KMS-11 (cell line): Measurements from ENCODE around the gene ZNF784.

Source experiments
- H2AFZ ChIP-seq: fragments of 200-600 bp; sonication (generic); 2 replicates; pipeline ENCODE4 v1.6.1; 2016; ENCODE audit warnings: antibody characterized with exemption, mixed run types, low read depth
- H3K27ac ChIP-seq: fragments of 200-600 bp; sonication (generic); 2 replicates; pipeline ENCODE4 v1.6.1; 2016; ENCODE audit warnings: mild to moderate bottlenecking, mixed run types
- H3K27me3 ChIP-seq: fragments of 200-600 bp; sonication (generic); 2 replicates; pipeline ENCODE4 v1.6.1; 2017; ENCODE audit warnings: mild to moderate bottlenecking, low read depth, mixed run types, moderate library complexity; ENCODE audit not compliant: insufficient read depth
- H3K36me3 ChIP-seq: fragments of 200-600 bp; sonication (generic); 2 replicates; pipeline ENCODE4 v1.6.1; 2017; ENCODE audit warnings: mild to moderate bottlenecking, mixed run types; ENCODE audit not compliant: insufficient read depth
- H3K4me1 ChIP-seq: fragments of 200-600 bp; sonication (generic); 2 replicates; pipeline ENCODE4 v1.6.1; 2016; ENCODE audit warnings: mild to moderate bottlenecking, low read depth, mixed run types; ENCODE audit not compliant: poor library complexity, severe bottlenecking
- H3K4me2 ChIP-seq: fragments of 200-600 bp; sonication (generic); 2 replicates; pipeline ENCODE4 v1.7.0; 2016; ENCODE audit warnings: mild to moderate bottlenecking, mixed run types
- H3K4me3 ChIP-seq: fragments of 200-600 bp; sonication (generic); IDR thresholded peaks from 2 replicates; pipeline ENCODE4 v1.6.1; 2017; ENCODE audit warnings: low read depth, low read length, mixed read lengths; ENCODE audit not compliant: insufficient read depth
- H3K79me2 ChIP-seq: fragments of 200-600 bp; sonication (generic); 2 replicates; pipeline ENCODE4 v1.6.1; 2016; ENCODE audit warnings: low read depth, mixed run types; ENCODE audit not compliant: insufficient read depth
- H3K9ac ChIP-seq: fragments of 200-600 bp; sonication (generic); 2 replicates; pipeline ENCODE4 v1.6.1; 2016; ENCODE audit warnings: mild to moderate bottlenecking, mixed run types
- H4K20me1 ChIP-seq: fragments of 200-600 bp; sonication (generic); 2 replicates; pipeline ENCODE4 v1.6.1; 2016; ENCODE audit warnings: mild to moderate bottlenecking, mixed run types; ENCODE audit not compliant: insufficient read depth
- CTCF ChIP-seq: fragments of 200-600 bp; sonication (generic); conservative IDR thresholded peaks from 2 replicates; pipeline ENCODE4 v1.6.1; 2017; ENCODE audit warnings: low read depth, mild to moderate bottlenecking, antibody characterized with exemption, low read length, moderate library complexity, mixed read lengths

The ZNF784 gene

GRCh38 chr19:55655648-55656040 lies 31.3 kb upstream of the ZNF784 start:
- Histone ChIP-seq H3K4me1 (peaks cover 22% of the 10 kb centered on the region), H3K9ac (peak overlapping the region; percentile 95), H3K4me3 (no peak overlapping the region), H3K79me2 (peaks cover 53% of the 10 kb centered on the region), H3K27ac (peak overlapping the region; percentile 94), H3K36me3 (no peaks in the 10 kb centered on the region; the same call in 1 of the 2 replicates), H3K4me2 (peak overlapping the region; percentile 88), H4K20me1 (peaks cover 5% of the 10 kb centered on the region; the same call in 1 of the 2 replicates), H3K27me3 (no peaks in the 10 kb centered on the region), H2AFZ (0 out of 2 replicates have a peak overlapping the region, but pooled peaks have one; percentile 3)
- no peak for TF ChIP-seq CTCF

- H4K20me1 ChIP-seq = peaks cover 5% of the 10 kb centered on the region; the same call in 1 of the 2 replicates
- peak within 1 kb of the TSS; percentile 95 for H3K9ac ChIP-seq
- H3K4me1 ChIP-seq = peaks cover 22% of the 10 kb centered on the region
- no peaks in the 10 kb centered on the region for H3K27me3 ChIP-seq
- TF ChIP-seq CTCF = no peak
- no peak within 1 kb of the TSS for H3K4me3 ChIP-seq
- no peaks in the 10 kb centered on the region; the same call in 1 of the 2 replicates for H3K36me3 ChIP-seq
- H3K27ac ChIP-seq = peak within 1 kb of the TSS; percentile 94
- peak within 1 kb of the TSS; percentile 88 for H3K4me2 ChIP-seq
- H2AFZ ChIP-seq = peak within 1 kb of the TSS; percentile 54
- H3K79me2 ChIP-seq = peaks cover 48% of the 10 kb centered on the region
These were observed 30.7 kb upstream of the ZNF784 start, which contains the start of gene U2AF2 for GRCh38 chr19:55654868-55655647. Gene U2AF2, plus strand, starts transcription at chr19:55655035. Its CDS starts 70 bp downstream, at chr19:55655105.

GRCh38 chr19:55654323-55654867 lies 30.0 kb upstream of the ZNF784 start:
- Histone ChIP-seq H3K79me2 (peaks cover 41% of the 10 kb centered on the region), H3K27me3 (no peaks in the 10 kb centered on the region), H4K20me1 (peaks cover 5% of the 10 kb centered on the region; the same call in 1 of the 2 replicates), H3K36me3 (no peaks in the 10 kb centered on the region; the same call in 1 of the 2 replicates), H3K4me2 (peak overlapping the region; percentile 36), H3K9ac (peak overlapping the region; percentile 95), H3K27ac (peak overlapping the region; percentile 94), H2AFZ (peak overlapping the region; percentile 54; the same call in 1 of the 2 replicates), H3K4me3 (no peak overlapping the region), H3K4me1 (peaks cover 22% of the 10 kb centered on the region)
- TF ChIP-seq CTCF = no peak

- H4K20me1 ChIP-seq = no peaks in the 10 kb centered on the region; the same call in 1 of the 2 replicates
- H2AFZ ChIP-seq = peak overlapping the region; percentile 54; the same call in 1 of the 2 replicates
- H3K36me3 ChIP-seq = no peaks in the 10 kb centered on the region
- H3K4me1 ChIP-seq = peaks cover 22% of the 10 kb centered on the region
- peaks cover 35% of the 10 kb centered on the region for H3K79me2 ChIP-seq
- peak overlapping the region; percentile 94 for H3K27ac ChIP-seq
- TF ChIP-seq CTCF = peak; percentile 92
- peak overlapping the region; percentile 36 for H3K4me2 ChIP-seq
- no peak overlapping the region for H3K4me3 ChIP-seq
- peak overlapping the region; percentile 95 for H3K9ac ChIP-seq
- no peaks in the 10 kb centered on the region for H3K27me3 ChIP-seq
These were observed 29.4 kb upstream of the ZNF784 start for GRCh38 chr19:55653651-55654322.
